Panc1 (cell line): ENCODE measurements around the gene RASA3.

Source experiments
- POLR2AphosphoS5 ChIP-seq: IDR thresholded peaks from 2 replicates; pipeline ENCODE4 v1.6.1; 2012; ENCODE audit warnings: mild to moderate bottlenecking, low read depth, low read length, moderate library complexity
- TF ChIP-seq, protein P1 (sequence below): fragments of 450-650 bp; IDR thresholded peaks from 2 replicates; pipeline ENCODE4 v1.5.1; 2017; ENCODE audit warnings: mild to moderate bottlenecking

- TF ChIP-seq, protein P1, sequence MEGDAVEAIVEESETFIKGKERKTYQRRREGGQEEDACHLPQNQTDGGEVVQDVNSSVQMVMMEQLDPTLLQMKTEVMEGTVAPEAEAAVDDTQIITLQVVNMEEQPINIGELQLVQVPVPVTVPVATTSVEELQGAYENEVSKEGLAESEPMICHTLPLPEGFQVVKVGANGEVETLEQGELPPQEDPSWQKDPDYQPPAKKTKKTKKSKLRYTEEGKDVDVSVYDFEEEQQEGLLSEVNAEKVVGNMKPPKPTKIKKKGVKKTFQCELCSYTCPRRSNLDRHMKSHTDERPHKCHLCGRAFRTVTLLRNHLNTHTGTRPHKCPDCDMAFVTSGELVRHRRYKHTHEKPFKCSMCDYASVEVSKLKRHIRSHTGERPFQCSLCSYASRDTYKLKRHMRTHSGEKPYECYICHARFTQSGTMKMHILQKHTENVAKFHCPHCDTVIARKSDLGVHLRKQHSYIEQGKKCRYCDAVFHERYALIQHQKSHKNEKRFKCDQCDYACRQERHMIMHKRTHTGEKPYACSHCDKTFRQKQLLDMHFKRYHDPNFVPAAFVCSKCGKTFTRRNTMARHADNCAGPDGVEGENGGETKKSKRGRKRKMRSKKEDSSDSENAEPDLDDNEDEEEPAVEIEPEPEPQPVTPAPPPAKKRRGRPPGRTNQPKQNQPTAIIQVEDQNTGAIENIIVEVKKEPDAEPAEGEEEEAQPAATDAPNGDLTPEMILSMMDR, result no peak
- TF ChIP-seq POLR2AphosphoS5, result no peak
Measured at GRCh38 chr13:114140906-114141250, 8.5 kb upstream of the RASA3 start.
